GM21381 (cell line): Measurements from ENCODE around the gene LPAR3.
"Not testable (repeated sequence)": the region's sequence is repeated elsewhere in the genome, so short reads cannot be mapped to it uniquely, and the experiment has no call there.

Experiments
- ATAC-seq: cut with Tn5 transposase; IDR thresholded peaks from one replicate; pipeline ENCODE4 v1.9.1; 2021; ENCODE audit warnings: mild to moderate bottlenecking, moderate library complexity; ENCODE audit not compliant: unreplicated experiment

LPAR3 gene

GRCh38 chr1:84907095-84907827, 14.3 kb upstream of the LPAR3 start:
- ATAC-seq = no peak

- ATAC-seq = not testable (repeated sequence)
Measured at GRCh38 chr1:84902727-84903126, 9.7 kb upstream of the LPAR3 start.

GRCh38 chr1:84899969-84900368, 7.0 kb upstream of the LPAR3 start:
- ATAC-seq = no peak

- ATAC-seq = no peak
Measured at GRCh38 chr1:84896279-84896678, 3.3 kb upstream of the LPAR3 start.

GRCh38 chr1:84890566-84890965, 2.4 kb downstream of the LPAR3 start:
- no peak for ATAC-seq

GRCh38 chr1:84889437-84889836, 3.6 kb downstream of the LPAR3 start:
- ATAC-seq = no peak

- ATAC-seq = no peak
Measured at GRCh38 chr1:84888753-84889152, 4.3 kb downstream of the LPAR3 start.

- no peak for ATAC-seq
Measured at GRCh38 chr1:84887261-84887934, 5.6 kb downstream of the LPAR3 start.

GRCh38 chr1:84885469-84885868, 7.5 kb downstream of the LPAR3 start:
- ATAC-seq = no peak

- ATAC-seq = no peak
Measured at GRCh38 chr1:84884671-84885389, 8.2 kb downstream of the LPAR3 start.

- ATAC-seq = no peak
Measured at GRCh38 chr1:84883286-84883685, 9.7 kb downstream of the LPAR3 start.

GRCh38 chr1:84877592-84877991, 15.4 kb downstream of the LPAR3 start:
- no peak for ATAC-seq

GRCh38 chr1:84876353-84876752, 16.7 kb downstream of the LPAR3 start:
- no peak for ATAC-seq

- ATAC-seq = no peak
Measured at GRCh38 chr1:84873366-84873765, 19.6 kb downstream of the LPAR3 start.

GRCh38 chr1:84872696-84873355, 20.2 kb downstream of the LPAR3 start:
- ATAC-seq = no peak

- no peak for ATAC-seq
Measured at GRCh38 chr1:84871181-84871580, 21.8 kb downstream of the LPAR3 start.

- ATAC-seq = no peak
Measured at GRCh38 chr1:84870591-84870990, 22.4 kb downstream of the LPAR3 start.

- no peak for ATAC-seq
Measured at GRCh38 chr1:84869720-84870119, 23.3 kb downstream of the LPAR3 start.

GRCh38 chr1:84862810-84863251, 30.2 kb downstream of the LPAR3 start:
- ATAC-seq = peak; percentile 95

GRCh38 chr1:84861988-84862644, 30.9 kb downstream of the LPAR3 start:
- peak; percentile 28 for ATAC-seq

- ATAC-seq = no peak
Measured at GRCh38 chr1:84861516-84861915, 31.5 kb downstream of the LPAR3 start.
